ENCODE measurements around the gene AP1G1.

AP1G1 gene

DNA sequence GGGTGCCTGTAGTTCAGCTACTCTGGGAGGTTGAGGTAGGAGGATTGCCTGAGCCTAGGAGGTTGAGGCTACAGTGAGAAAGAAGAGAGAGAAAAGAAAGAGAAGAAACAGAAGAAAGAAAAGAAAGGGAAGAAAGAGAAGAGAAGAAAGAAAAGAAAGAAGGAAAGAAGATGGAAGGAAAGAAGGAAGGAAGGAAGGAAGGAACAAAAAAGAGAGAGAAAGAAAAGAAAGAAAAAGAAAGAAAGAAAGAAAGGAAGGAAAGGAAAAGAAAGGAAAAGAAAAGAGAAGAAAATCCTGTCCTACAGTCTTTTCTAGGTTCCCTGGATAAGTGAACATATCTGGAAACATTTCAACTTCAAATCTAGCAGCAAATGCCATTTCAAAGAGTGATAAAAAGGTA is 54.5 kb downstream of the AP1G1 start:
- no peak for DNase-seq

GRCh38 chr16:71748226-71748625 is 60.4 kb downstream of the AP1G1 start:
- no peak for DNase-seq

GRCh38 chr16:71746442-71747046 is 62.1 kb downstream of the AP1G1 start:
- DNase-seq: peak; percentile 43

GRCh38 chr16:71738855-71739254 is 69.8 kb downstream of the AP1G1 start:
- DNase-seq: no peak

DNA sequence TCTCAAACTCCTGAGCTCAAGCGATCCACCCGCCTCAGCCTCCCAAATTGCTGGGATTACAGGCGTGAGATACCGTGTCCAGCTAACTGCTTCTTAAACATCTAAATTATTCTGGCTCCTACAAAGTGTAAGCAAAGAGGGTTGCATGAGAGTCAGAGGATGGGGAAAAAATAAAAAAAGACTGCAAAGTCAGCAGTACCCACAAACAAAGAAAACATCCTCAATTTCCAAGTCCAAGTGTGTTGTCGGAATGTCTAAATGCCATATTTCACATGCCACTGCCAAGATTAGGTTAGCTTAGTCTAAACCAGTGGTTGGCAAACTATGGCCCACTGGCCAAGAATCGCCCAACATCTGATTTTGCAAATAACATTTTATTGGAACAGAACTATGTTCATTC is 71.1 kb downstream of the AP1G1 start:
- DNase-seq: no peak

GRCh38 chr16:71734511-71734910 is 74.1 kb downstream of the AP1G1 start:
- DNase-seq: no peak

DNA sequence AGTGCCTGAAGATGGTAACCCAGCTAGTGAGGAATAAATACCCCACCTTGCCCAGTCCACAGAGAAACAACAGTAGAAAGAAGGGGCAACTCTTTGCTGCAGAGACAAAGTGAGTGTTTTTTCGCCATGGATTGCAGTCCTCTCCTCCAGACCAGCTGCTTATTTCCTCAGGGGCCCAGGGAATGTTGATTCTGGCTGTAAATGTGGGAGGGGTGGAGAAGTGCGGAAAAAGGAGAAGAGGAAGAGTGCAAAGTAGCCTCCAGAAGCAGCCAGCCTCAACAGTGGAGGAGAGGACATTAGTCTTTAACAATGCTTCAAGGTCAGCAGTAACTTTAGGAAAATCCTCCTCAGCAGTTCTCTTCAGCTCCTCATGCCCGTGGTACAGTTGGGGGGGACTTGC is 76.0 kb downstream of the AP1G1 start:
- DNase-seq: no peak

DNA sequence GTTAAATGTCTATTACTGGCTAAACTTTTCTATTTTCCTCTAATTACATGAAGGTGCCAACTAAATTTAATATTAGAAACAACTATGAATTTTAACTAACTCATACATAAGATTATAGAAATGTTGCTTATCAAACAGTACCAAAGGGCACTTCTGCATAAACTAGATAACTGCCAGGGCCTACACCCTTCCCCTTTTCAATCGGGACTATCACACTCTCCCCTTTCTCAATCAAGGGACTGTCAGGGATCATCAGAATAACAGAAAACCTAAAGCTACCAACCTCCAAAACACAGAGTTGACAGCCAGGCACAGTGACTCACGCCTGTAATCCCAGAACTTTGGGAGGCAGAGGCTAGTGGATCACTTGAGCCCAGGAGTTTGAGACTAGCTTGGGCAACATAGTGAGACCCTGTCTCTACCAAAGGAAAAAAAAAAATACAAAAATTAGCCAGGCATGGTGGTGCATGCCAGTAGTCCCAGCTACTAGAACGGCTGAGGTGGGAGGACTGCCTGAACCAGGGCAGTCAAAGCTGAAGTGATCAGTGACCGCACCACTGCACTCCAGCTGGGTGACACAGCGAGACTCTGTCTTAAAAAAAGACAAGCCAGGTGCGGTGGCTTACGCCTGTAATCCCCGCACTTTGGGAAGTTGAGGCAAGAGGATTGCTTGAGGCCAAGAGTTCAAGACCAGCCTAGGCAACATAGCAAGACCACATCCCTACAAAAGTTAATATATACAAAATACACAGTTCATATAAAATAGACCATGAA is 80.9 kb downstream of the AP1G1 start:
- no peak for DNase-seq

- DNase-seq: no peak
Measured at GRCh38 chr16:71726476-71727315, 81.9 kb downstream of the AP1G1 start.

GRCh38 chr16:71724320-71724751 is 84.3 kb downstream of the AP1G1 start, which contains the start of gene PHLPP2:
PHLPP2 (minus strand) TSS chr16:71724701; CDS start chr16:71714795, 9,906 bp downstream.
- no peak for DNase-seq

GRCh38 chr16:71723537-71724319 is 84.9 kb downstream of the AP1G1 start:
- peak; percentile 82 for DNase-seq

DNA sequence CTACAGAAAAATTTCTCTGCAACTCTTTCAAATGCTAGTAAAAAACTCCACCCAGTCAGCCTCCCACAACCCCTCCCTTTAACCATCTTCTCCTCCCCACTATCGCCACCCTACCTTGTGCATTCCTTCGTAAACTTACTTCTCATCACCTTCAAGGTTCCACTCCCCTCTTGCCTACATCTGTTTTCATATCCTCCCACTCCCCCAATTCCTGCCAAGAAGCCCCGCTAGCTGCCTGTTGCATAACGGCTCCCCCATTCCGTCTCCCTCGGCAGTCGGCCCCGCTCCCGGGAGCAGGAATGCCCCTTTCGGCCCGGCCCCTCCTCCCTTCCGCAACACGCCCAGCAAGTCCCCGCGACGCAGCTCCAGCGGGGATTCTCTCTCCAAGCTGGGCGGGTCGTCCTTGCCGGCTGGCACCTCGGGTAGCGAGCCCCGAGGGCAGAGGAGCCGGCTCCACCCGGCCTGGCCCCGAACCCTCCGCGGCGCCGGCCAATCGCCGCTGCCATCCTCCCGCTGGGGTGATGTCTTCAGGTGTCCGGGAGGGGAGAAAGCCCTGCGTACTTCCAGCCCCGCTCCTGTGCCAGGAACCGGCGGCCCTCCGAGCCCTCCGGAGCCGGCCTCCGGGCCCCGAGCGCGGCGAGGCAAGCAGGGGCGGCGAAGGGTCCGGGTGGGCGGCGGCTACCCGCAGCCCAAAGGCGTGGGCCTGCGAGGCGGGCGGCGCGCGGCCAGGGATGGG is 85.7 kb downstream of the AP1G1 start:
- DNase-seq: peak; percentile 65

- no peak for DNase-seq
Measured at GRCh38 chr16:71721066-71721740, 87.4 kb downstream of the AP1G1 start.

- no peak for DNase-seq
Measured at GRCh38 chr16:71712501-71712900, 96.1 kb downstream of the AP1G1 start.

DNA sequence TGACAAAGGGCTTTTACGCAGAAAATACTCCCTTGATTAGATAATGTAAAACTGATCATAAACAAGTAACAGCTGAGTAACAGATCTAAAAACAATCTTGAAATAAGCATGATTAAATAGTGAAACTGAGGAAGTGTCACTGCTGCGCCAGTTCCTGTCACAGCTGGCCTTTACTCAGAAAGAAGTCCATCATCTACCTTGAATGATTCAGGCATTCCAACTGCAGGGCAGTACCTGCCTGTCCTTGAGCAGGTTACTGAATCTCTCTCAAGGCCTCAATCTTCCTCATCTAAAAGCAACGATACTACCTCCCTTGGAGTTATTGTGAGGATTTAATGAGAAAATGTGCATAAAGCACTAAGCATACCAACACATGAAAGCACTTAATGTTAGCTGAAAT is 96.8 kb downstream of the AP1G1 start:
- DNase-seq: peak; percentile 18

DNA sequence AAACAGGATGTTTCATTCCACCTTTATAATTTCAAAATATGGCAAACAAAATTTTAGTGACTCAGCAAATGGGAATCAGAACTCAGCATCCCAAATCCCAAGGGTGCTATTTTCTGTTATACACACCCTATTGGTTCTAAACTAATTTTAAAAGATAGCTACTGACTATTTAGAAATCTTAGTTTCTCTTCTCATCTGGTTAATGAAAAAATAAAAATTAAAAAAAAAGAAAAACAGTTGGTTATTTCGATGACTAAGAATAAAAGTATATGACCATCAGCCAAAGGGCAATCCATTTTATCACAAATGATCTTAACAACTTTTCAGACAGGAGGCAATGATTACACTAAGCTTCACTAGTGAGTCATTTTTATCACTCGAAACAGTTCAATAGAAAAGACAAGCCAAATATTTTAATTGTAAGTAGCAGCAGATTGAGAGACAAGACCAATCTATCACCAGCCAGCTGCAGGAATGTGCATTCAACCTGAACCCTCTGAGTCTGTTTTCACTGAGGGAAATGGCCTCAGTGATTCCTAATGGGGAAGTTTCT is 99.3 kb downstream of the AP1G1 start:
- no peak for DNase-seq

DNA sequence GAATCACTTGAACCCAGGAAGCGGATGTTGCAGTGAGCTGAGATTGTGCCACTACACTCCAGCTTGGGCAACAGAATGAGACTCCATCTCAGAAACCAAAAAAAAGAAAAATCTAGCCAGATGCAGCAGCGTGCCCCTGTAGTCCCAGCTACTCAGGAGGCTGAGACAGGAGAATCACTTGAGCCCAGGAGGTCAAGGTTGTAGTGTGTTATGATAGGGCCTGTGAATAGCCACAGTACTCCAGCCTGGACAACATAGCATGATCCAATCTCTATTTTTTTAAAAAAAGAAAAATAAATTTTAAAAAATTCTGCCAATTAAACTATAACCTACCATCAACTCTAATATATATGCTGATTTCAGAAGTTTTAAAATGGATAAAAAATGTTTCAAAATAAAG is 99.9 kb downstream of the AP1G1 start:
- no peak for DNase-seq

DNA sequence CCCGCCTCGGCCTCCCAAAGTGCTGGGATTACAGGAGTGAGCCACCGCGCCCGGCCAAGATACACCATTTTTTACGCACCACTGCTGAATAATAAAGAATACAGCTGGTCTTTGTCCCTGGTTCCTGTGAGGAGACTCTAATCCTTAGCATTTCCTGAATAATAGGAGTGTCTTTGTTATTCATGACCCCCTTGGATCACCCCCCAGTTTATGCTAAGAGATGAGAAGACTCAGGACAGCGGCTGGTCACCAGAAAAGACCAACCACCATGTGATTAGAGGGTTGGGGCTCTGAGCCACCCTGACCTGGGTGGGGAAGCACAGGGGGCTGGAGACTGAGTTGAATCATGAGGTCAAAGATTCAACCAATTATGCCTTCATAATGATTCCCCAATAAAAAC is 101.4 kb downstream of the AP1G1 start:
- DNase-seq: no peak

DNA sequence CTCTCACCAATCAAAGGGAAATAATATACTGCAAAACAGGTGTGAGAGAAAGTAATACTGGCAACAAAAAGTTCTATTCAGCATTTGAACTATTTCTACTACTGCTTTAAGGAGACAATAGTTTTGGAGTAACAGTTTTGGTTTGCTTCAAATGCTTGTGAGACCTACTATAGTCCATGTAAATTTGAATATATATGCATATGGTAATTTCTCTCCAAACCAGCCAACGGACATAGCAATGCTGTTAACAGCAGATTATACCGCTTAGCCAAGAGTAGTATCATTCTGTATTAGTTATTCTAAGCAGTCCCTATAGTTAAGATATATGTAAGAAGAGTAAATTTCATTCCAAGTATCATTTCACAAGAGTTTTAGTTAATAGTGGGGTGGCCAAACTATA is 102.6 kb downstream of the AP1G1 start:
- no peak for DNase-seq

- no peak for DNase-seq
Measured at GRCh38 chr16:71703333-71703732, 105.3 kb downstream of the AP1G1 start.

DNA sequence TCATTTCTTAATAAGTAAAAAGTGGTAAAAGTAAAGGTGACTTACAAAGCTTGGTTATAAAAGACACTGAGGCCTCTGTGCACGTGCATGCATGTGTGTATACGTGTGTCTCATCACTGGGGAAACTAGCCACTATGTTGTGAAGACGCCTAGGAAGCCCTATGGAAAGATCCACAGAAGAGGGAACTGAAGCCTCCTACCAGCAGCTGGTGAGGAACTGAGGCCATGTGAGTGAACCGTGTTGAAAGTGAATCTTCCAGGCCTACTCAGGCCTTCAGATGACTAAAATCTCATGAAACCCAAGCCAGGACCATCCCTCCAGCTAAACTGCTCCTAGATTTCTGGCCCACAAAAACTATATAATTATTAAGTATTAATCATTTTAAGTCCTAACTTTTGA is 107.8 kb downstream of the AP1G1 start:
- no peak for DNase-seq

All from activated CD4-positive, alpha-beta T cell treated with anti-CD3 and anti-CD28 coated beads, Interleukin-10, Interleukin-2, amounts not matched to agents 100 ng/mL and 50 ng/mL, durations not matched to agents 16 hours and 8 hours (primary cell).